ENCODE measurements around the gene BOLA1.

DNA sequence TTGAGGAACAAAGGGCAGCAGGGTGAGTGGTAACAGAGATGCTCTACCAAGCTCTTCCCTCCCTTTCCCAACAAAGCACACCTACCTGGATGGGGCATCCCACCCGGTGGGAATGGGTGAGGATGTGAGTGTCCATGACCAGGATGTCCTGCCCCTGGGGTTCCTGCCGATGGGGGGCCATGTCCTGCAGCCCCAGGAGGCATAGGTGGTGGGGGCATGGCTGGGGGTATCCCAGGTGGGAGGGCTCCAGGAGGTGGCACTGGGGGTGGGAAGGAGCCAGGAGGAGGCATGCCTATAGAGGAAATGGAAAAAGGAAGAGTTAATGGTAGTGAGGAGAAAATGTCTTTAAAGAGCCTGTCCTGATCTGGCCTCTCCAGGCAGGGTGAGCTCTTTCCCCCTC is 26.4 kb downstream of the BOLA1 start:
- TF ChIP-seq CTCF (IDR thresholded peaks at IDR 0.05) (no peak), POLR2A (IDR thresholded peaks at IDR 0.05) (no peak)

All from lower leg skin (tissue), 3 donors.